Small intestine (tissue), 7 donors: Measurements from ENCODE around the gene ITGB1. TPM values are rescaled to one million over a fixed set of nuclear protein-coding genes. Genes with fewer than 3 reads are reported as not detected.
A peak's percentile ranks its signal among the peaks of the same experiment; 100 is the strongest.

Source experiments
- DNase-seq, 2 donors: peaks; one replicate each; pipeline versions ENCODE4 v3.0.0 to v3.0.0-alpha.2; 2013
- FAIRE-seq: peaks from 2 replicates; lab custom pipeline; 2012; peaks lifted over from hg19 to GRCh38; lab: Jason Lieb, UNC
- H3K27ac ChIP-seq, 3 donors: one replicate each; pipeline ENCODE4 v1.5.1; 2013; ENCODE audit warnings: low read length in 2 of 3, mild to moderate bottlenecking in 2 of 3, control low read depth in 1 of 3, inconsistent platforms in 1 of 3, low read depth in 1 of 3, moderate library complexity in 1 of 3
- H3K27me3 ChIP-seq, 3 donors: one replicate each; pipeline ENCODE4 v1.6.1; 2013; ENCODE audit warnings: low read length in 3 of 3, inconsistent platforms in 1 of 3; ENCODE audit not compliant: control insufficient read depth in 3 of 3, insufficient read depth in 3 of 3
- H3K36me3 ChIP-seq, 3 donors: one replicate each; pipeline ENCODE4 v1.6.1; 2013; ENCODE audit warnings: low read length in 3 of 3, inconsistent platforms in 1 of 3, low read depth in 1 of 3, mild to moderate bottlenecking in 1 of 3, moderate library complexity in 1 of 3; ENCODE audit not compliant: control insufficient read depth in 3 of 3, insufficient read depth in 2 of 3
- H3K4me1 ChIP-seq, 3 donors: one replicate each; pipeline ENCODE4 v1.6.1; 2013; ENCODE audit warnings: low read length in 2 of 3, inconsistent platforms in 1 of 3, low read depth in 1 of 3, mild to moderate bottlenecking in 1 of 3, moderate library complexity in 1 of 3; ENCODE audit not compliant: control insufficient read depth in 3 of 3, insufficient read depth in 2 of 3
- H3K4me3 ChIP-seq, 3 donors: one replicate each; pipeline ENCODE4 v1.5.1; 2013; ENCODE audit warnings: low read length in 3 of 3, control low read depth in 1 of 3, inconsistent platforms in 1 of 3, low read depth in 1 of 3, mild to moderate bottlenecking in 1 of 3, moderate library complexity in 1 of 3
- H3K9me3 ChIP-seq, 2 donors: one replicate each; pipeline ENCODE4 v1.6.1; 2013; ENCODE audit warnings: low read depth in 1 of 2, low read length in 1 of 2; ENCODE audit not compliant: control insufficient read depth in 2 of 2, insufficient read depth in 1 of 2
- WGBS, 3 donors: extraction: QIAGEN DNeasy Blood & Tissue Kit; methylation state at CpG; one replicate each; pipeline ENCODE4 v1.1.7; 2013; 5-methylcytosine and 5-hydroxymethylcytosine counted together
- polyA plus RNA-seq, 4 donors: library from polyadenylated mRNA; stranded (reverse) in 3 of 4; unstranded in 1 of 4; fragments of 200-250 nt in 3 of 4; fragments of 120-200 nt in 1 of 4; gene quantifications; one replicate each; pipeline versions ENCODE4 v1.2.1 to v1.2.3, GENCODE V29; 2013
- donor health status: healthy with polysubstance abuse.
- donor health status: control.
- donor health status: control.
- donor health status: Bipolar disorder and iron deficiency.
- donor health status: healthy.

Gene ITGB1
- polyA plus RNA-seq, 4 donors = 42.3 to 226 (median 112) TPM

DNA sequence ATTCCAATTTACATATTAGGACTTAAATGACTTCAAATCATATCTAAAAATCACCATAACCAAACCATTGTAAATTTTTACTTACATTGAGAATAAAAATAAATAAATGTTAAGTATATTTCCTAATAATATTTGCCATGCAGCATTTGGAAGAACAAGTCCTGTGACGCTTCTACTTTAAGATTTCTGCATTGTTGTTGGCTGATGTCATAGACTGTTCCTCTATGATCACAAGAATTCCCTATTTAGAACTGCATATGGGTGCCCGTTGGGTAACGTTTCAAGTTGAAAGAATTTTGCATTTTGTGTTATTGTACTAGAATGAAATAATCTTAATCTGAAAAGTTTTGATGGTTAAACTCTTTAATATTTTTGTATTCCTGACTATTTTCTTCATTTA lies 5.1 kb upstream of the ITGB1 start:
- H3K27ac ChIP-seq = no peak overlapping the region
- H3K9me3 ChIP-seq = no peaks in the 10 kb centered on the region
- no peaks in the 10 kb centered on the region for H3K36me3 ChIP-seq
- DNase-seq (no peak), FAIRE-seq (no peak)
- H3K27me3 ChIP-seq = no peaks in the 10 kb centered on the region
- WGBS, 3 donors = 55 to 77% (median 71%) methylated on average over 3 of the region's 3 CpGs
- H3K4me3 ChIP-seq = no peak overlapping the region
- peaks cover 0 to 5% (median 5%) of the 10 kb centered on the region in 3 donors for H3K4me1 ChIP-seq

DNA sequence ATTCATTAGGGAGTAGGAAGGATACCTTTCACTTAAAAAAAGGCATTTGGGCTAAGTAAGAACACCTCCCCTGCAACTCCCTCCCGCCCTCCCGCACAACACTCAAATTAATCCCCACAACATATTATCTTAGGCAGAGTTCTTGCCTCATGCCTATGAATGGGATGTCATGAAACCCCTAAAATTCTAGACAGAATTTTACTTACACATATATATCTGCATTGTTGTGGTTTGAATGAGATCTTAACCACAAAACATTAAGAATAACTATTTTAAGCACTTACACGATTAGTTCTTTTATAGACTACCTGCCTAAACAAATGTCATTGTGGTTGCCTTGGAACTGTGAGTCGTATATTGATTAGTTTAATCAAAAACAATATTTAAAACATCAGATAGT lies 4.5 kb upstream of the ITGB1 start:
- DNase-seq (no peak), FAIRE-seq (no peak)
- H3K9me3 ChIP-seq = no peaks in the 10 kb centered on the region
- 47 to 68% (median 66%) methylated on average over 4 of the region's 4 CpGs for WGBS, 3 donors
- H3K27ac ChIP-seq = peak overlapping the region in 2 of 3 donors; percentile 44 to 57
- no peaks in the 10 kb centered on the region for H3K27me3 ChIP-seq
- H3K36me3 ChIP-seq = no peaks in the 10 kb centered on the region
- peaks cover 0 to 5% (median 5%) of the 10 kb centered on the region in 3 donors for H3K4me1 ChIP-seq
- no peak overlapping the region for H3K4me3 ChIP-seq

DNA sequence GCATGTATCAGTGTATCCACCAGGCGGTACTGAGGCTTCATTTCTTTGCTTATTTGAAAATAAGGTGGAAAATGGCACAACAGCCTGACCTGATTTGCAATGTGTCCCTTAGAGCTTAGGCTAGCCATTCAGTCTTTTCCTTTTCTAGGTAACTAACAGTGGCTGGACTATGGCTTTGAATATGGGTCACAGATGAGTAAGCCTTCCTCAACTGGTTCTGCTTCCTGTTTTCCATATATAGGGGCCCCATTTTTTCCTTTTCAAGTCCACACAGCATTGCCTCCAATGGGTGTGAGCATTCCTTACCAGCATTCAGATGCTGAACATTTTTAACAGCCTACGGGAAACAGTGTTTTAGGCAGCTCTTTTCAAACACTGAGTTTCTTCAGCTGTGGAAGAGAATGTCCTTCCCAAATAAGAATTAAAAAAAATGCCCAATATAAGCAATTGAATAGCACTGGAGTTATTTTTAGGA lies 3.9 kb upstream of the ITGB1 start:
- 61 to 90% (median 85%) methylated on average over 2 of the region's 2 CpGs for WGBS, 3 donors
- Histone ChIP-seq H3K27me3 (no peaks in the 10 kb centered on the region), H3K4me1 (peaks cover 0 to 5% (median 5%) of the 10 kb centered on the region in 3 donors), H3K4me3 (no peak overlapping the region), H3K27ac (peak overlapping the region in 2 of 3 donors; percentile 57 to 81), H3K9me3 (no peaks in the 10 kb centered on the region), H3K36me3 (no peaks in the 10 kb centered on the region)
- FAIRE-seq (no peak), DNase-seq (no peak)

DNA sequence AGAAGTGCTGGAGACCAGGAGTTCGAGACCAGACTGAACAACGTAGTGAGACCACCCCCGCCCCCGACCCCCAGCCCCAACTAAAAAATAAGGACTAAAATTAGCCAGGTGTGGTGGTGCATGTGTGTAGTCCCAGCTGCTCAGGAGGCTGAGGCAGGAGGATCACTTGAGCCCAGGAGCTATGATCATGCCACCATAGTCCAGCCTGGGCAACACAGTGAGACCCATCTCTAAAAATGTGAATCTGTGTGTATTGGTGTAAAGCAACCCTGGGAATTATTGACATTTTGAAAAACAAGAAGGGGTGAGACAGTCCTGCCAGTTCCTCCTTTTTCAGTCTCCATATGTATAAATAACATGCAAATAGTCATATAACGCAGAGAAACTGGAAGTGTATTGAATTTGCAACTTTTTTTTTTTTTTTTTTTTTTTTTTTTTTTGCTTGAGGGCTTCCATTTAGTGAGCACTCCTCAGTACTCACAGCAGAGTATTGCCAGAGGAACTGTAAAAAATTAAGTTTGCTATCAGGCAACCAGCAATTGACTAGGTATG lies 3.4 kb upstream of the ITGB1 start:
- H3K36me3 ChIP-seq = no peaks in the 10 kb centered on the region
- no peak overlapping the region for H3K4me3 ChIP-seq
- no peak for FAIRE-seq
- DNase-seq = no peak
- H3K27me3 ChIP-seq = no peaks in the 10 kb centered on the region
- no peaks in the 10 kb centered on the region for H3K9me3 ChIP-seq
- WGBS, 3 donors = 86 to 94% (median 89%) methylated on average over 5 of the region's 5 CpGs
- H3K4me1 ChIP-seq = peaks cover 0 to 5% (median 5%) of the 10 kb centered on the region in 3 donors
- H3K27ac ChIP-seq = peak overlapping the region in 2 of 3 donors; percentile 57 to 82

DNA sequence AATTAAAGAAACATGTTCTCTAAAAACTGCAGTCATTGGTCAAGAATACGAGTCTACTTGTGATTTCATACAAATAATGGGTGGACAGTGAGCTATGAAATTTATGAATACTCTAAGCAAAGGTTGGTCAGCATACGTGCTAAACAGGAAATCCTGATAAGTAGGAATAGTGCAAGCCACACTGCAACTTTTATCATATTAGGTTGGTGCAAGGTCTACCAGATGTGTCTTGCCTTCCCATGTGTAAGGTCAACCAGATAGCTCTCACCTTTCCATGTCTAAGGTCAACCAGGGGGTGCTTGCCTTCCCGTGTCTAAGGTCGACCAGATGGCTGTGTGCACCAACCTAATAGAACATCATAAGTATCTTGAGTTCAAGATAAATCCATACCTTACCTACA lies 2.0 kb upstream of the ITGB1 start:
- FAIRE-seq = no peak
- Histone ChIP-seq H3K4me1 (peaks cover 0 to 5% (median 5%) of the 10 kb centered on the region in 3 donors), H3K27ac (peak overlapping the region in 2 of 3 donors; percentile 6 to 97), H3K27me3 (no peaks in the 10 kb centered on the region), H3K36me3 (no peaks in the 10 kb centered on the region), H3K9me3 (no peaks in the 10 kb centered on the region), H3K4me3 (peak overlapping the region in 1 of 3 donors; percentile 96)
- DNase-seq = peak in 1 of 2 donors; percentile 51
- WGBS, 3 donors = 24 to 57% (median 35%) methylated on average over 4 of the region's 4 CpGs

DNA sequence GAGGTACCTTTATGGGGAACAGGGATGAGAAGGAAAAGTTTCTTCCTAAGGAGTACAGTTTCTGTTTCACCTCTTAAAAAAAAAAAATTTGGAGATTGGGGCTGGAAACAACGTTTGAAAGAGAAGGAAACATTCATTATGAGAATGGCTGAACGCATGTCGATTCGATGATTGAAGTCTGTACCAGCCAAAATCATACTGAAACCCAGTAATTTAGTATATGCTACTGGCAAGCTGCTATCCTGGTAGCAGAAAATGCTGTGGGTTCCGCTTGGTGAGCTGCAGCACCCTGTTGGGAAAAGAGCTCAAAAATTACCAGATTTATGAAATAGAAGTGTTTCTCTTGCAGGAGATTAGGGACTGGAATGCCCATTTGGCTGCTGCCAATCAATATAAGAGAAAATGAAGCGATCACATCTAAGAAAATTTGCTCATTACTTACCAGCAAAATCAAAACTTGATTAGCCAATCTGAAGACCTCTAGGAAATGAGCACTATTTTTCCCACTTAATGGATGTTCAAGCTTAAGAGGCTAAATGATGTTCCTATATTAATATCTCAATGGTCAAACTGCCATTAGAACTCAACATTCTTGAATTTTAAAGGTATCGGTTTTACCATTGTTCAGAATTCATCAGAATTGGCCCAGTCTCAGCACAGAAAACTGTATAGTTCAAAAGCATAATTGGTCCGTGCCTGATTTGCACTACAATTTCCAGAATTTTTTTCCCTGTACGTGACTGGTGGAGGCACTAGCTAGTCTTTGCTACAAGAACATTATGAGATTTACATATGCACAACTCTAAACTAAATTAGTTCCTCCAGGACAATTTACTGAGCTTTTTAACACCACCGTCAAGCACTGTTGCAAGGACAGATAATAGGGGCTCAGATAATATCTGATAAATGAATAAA lies 1.2 kb upstream of the ITGB1 start:
- no peaks in the 10 kb centered on the region for H3K36me3 ChIP-seq
- no peaks in the 10 kb centered on the region for H3K9me3 ChIP-seq
- no peaks in the 10 kb centered on the region for H3K27me3 ChIP-seq
- FAIRE-seq (no peak), DNase-seq (peak; percentile 24 to 39)
- H3K27ac ChIP-seq = peak overlapping the region; percentile 95 to 97 (median 96)
- peaks cover 0 to 11% (median 5%) of the 10 kb centered on the region in 3 donors for H3K4me1 ChIP-seq
- peak overlapping the region; percentile 90 to 100 (median 96) for H3K4me3 ChIP-seq
- 7 to 22% (median 14%) methylated on average over 10 of the region's 10 CpGs for WGBS, 3 donors

DNA sequence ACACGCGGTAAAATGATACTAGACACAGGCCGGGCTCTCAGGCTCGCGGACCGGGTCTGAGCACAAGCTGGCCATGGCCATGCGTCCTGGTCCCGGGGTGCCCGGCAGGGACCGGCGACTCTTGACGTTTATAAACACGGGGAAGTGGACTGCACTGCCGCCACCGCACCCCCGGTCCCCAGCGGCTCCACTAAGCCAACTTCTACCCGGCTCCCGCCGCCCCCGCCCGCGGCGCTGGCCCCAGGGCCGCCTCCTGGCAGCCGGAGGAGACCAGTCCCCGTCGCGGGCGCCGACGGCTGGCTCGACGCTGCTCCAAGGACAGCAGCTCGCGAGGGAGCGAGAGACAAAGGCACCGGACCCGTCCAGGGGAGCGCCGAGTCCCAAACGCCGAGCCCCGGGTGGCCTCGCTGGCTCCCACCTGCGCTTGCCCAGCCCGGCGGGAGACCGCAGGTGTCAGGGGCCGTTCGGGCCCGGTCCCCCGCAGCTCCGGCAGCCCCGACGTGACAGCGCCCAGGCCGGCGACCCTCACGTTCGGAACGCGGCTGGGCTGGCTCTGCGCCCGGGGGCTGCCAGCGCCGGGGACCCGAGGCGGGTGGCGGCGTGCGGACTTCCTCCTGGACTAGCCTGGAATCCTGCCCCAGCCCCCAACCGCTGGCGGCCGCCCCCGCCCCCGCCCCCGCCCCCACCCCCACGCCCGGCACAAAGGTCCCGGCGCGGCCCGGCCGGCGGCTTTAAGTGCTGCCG lies 517 bp downstream of the ITGB1 start:
- Histone ChIP-seq H3K27me3 (no peaks in the 10 kb centered on the region), H3K4me3 (peak overlapping the region; percentile 72 to 100 (median 90)), H3K9me3 (no peaks in the 10 kb centered on the region), H3K4me1 (peaks cover 4 to 18% (median 14%) of the 10 kb centered on the region in 3 donors), H3K36me3 (peaks cover 0 to 2% (median 0%) of the 10 kb centered on the region in 3 donors), H3K27ac (peak overlapping the region; percentile 80 to 96 (median 95))
- no peak for FAIRE-seq
- WGBS, 3 donors = 1% methylated on average over 47 to 87 of the region's 87 CpGs
- peak; percentile 59 to 84 for DNase-seq
